CD4-positive, alpha-beta T cell treated with Interleukin-17A for 4 hours (primary cell): ENCODE results near the gene FGD2.

Experiments
- DNase-seq: peaks from one replicate; pipeline ENCODE4 v3.0.0-alpha.2; 2020; ENCODE audit warnings: mixed read lengths

The FGD2 gene

GRCh38 chr6:37062424-37062823 lies 57.0 kb downstream of the FGD2 start:
- no peak for DNase-seq

GRCh38 chr6:37068356-37069270 lies 63.2 kb downstream of the FGD2 start:
- no peak for DNase-seq

DNA sequence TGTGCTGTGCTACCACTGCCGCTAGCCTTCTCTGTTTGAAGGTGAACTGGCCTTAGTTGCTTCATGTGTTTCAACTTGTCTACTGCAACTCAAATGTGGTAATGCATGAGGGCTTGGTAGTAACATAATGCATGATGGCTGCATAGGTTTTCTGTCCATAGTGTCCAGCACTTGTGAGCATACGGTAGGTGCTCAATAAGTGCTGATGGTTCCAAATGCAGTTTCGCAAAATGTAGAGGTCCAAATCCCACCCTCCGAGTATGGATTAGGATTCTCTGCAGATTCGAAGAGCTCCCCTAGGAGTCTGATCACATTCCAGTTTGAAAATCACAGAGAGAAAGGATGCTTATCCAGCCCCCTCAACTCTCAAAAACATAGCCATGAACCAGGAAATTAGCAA lies 64.2 kb downstream of the FGD2 start:
- no peak for DNase-seq

DNA sequence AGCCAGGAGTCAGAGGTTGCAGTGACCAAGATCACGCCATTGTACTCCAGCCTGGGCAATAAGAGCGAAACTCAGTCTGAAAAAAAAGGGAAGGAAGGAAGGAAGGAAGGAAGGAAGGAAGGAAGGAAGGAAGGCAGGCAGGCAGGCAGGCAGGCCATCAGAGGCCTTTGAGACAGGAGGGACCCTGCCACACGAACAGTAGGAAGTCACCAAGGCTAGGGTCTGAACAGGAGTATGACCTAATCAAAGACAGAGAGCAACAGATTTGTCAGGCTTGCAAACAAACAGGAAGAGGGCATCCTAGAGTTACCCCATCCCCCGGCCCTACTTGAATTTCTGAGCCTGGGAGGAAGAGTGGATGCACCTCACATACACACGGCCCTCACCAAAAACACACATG lies 67.1 kb downstream of the FGD2 start:
- DNase-seq: peak; percentile 24

DNA sequence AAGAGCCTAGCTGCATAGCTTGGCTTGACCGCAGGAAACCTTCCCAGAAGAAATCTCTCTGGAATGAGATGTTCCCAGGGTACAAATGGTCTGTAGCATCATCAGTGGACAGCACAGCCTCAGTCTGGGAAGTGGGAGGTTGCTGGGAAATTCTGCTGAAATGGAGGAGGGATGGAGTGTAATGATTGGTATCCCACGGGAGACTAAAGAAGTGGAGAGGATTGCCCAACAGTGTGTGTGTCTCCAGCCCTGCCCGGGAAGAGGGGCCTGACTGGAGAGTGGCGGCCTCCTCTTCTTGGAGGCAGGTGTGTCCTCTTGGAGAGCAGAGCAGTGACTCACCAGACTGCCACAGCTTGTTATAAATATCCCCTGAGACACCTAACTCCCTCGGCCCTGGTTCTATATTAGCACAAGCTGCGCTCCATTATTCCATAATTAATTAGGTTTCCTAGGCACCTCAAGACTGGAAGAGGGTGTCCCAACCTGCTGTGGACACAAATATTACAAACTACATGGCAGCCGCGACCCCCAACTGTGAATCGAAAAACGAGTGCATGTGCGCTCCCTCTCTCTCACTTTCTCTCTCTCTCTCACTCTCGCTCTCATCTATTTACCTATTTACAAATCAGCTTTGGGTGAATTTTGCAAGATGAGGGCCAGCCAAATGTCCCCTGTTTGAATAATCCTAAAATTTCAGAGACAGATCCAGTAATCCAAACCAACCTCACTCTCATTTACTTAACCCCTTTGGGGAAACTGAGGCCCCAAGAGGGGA lies 68.8 kb downstream of the FGD2 start:
- DNase-seq: no peak

DNA sequence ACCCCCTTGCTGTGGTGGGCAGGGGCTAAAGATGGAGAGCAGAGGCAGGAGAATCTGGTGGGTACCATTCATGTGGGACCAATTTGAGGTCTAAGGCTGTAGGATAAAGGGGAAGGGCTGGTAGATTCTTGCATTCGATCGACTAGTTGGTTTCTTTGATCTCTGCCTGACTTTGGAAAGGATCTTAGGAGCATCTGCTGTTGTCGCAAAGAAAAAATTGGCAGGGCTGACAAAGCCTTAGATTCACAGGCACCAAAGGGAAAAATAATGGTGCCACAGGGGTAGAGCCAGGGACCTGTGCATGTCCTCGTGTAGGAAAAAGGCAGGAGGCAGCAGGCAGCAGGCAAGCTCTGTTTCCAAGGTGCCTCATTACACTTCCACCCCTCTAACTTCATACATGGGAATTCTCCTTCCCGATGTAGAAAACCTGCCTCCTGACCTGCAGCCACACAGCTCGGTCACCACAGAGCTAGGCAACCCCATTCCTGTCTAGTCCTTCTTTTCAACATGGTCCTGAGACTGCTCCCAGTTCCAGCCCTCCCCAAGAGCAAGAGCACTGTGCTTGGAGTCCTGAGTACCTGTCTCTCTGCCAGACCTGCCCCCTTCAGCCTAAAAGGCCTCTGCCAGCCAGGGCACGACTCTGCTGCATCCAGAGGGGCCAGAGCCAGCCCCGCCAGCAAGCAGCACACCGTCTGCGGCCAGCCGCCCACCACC lies 71.9 kb downstream of the FGD2 start:
- DNase-seq: no peak

DNA sequence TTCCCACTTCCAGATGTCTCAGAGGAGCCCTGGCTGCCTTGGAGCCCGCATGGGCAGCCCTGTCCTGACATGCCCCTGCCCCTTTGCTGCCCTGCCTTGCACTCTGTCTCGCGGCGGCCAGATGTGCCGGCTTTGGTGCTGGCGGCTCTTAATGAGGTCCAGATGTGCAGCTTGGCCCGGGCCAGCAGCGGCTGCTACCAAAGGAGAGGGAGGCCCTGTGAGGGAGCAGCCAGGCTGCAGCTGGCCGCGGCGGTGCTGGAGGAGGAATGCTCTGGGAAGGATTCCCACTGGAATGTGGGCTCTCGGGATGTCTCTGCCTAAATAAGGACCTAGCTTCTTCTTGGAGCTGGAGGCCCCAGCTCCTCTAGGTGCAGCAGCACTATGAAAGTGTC lies 72.4 kb downstream of the FGD2 start:
- no peak for DNase-seq
